GM18520 (cell line): ENCODE measurements around the gene MAP2K6.
"Not testable (repeated sequence)": the region's sequence is repeated elsewhere in the genome, so short reads cannot be mapped to it uniquely, and the experiment has no call there.

Experiments used
- ATAC-seq: cut with Tn5 transposase; IDR thresholded peaks from one replicate; pipeline ENCODE4 v1.9.1; 2021; ENCODE audit not compliant: unreplicated experiment

MAP2K6 gene

DNA sequence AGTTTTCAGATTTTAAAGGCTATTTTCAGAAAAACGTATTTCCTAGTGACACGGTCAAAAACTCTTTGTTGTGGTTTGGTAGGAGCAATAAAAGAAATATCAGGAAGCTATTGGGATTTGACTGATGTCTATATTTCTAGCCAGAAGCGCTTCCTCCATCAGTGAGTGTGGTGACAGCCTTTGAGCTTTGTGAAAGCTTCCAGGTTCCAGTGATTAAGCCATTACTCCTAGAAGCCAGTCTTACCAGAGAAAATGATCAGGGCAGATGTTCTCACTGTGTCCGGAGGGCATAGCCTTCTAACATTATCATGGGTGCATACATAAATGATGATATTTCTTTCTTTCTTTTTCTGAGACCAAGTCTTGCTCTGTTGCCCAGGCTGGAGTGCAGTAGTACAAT, 39.6 kb downstream of the MAP2K6 start:
- no peak for ATAC-seq

DNA sequence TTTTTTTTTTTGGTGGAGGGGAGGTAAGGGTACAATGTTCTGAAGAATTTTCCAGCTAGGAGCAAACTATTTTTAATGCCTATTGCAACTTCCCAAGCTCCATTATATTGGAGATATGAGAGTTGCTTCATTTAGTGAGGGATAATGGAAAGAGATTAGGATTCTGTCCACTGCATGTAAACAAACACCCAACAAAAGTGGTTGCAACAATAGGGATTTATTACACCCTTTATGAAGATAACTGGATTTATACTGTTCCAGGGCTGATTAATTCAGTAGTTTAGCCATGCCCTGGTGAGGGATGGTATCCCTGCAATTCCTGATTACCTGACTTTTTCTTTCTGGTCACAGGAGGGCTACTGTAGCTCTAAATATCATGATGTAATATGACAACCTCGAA, 40.5 kb downstream of the MAP2K6 start:
- ATAC-seq = no peak

DNA sequence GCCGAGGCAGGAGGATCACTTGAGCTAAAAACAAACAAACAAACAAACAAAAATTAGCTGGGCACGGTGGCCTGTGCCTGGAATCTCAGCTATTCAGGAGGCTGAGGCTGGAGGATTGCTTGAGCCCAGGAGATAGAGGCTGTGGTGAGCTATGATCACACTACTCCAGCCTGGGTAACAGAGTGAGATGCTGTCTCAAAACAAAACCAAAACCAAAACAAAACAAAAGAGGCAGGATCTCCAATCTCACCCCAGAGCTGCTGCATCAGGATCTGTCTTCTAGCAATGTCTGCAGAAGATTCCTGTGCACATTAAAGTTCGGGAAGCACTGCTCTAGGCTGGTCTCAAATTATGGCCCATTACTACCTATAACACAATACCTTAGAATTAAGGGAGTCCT, 43.1 kb downstream of the MAP2K6 start:
- ATAC-seq = no peak

DNA sequence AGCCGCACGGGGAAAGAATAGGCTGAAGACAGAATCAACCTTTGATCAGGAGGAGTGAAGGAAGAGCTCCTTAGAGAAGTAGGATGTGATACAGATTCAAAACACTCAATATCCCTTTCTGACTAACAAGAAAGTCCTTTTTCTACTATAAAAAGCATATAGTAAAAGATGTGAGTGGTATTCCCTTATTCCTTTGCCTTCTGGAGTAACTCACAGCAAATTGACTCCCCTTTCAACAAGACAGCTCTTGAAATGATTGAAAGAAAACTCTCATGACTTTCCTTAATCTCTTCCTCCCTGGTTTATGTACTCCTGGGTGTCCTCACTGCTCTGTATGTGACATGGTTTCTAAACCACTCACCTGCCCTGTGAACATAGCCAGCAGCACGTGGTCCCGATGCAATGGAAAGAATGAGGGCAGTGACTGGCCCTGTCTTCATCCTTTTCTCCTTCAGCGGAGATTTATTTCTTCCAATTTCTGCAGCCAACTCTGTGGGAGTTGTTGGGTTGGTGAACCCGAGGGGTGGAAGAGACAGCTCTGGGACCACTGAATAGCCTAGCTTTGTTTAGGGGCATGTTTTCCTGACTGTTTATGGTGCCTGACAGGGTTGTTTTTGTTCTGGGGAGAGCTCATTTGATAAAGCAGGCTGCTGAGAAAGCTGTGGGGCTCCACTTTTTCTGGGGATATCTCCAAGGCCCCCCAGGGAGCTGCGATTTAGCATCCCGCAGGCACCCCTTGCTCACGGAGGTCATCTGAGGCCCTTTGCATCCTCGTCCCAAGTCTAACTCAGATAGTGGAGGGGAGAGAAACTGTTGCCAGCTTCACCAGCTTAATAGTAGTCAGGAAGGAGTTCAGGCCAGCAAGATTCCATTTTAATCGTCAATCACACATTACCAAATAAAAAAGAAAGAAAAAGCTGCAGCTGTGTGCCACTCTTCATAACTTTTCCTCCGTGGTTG, 46.7 kb downstream of the MAP2K6 start:
- ATAC-seq = no peak

DNA sequence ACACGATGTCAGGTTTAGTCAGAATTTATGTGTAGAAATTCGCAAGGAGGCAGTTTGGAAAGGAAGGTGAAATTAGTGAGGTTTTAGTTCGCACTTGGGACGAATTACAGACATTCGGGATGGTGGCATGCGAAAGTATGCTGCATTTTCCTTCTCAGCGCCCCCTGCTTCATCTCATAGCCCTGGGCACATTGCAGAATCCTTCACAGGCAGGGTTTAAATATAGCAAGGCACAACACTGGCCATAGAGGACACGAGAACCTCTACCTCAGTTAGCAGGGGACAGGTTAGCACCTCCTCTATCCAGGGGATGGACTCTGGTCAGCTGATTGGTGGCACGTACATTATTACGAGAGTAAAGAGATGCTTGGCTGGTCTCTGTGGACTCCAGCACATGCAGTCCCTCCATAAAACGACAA, 47.5 kb downstream of the MAP2K6 start:
- ATAC-seq = no peak

DNA sequence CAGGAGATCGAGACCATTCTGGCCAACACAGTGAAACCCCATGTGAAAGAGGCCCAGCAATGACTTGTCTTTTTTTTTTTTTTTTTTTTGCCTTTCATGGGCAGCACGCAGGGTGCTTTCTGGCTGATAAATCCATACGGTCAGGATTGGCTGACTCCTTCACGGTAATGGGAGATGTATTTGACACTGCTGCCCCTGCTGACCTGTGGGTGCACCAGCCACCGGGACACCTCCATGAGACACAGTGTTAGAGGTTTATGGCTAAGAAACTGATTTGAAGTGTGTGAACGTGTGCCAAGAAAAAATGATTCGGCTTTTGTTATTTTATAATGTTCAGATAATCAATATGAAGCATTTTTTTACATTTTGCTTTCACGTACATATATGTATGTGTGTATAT, 48.4 kb downstream of the MAP2K6 start:
- no peak for ATAC-seq

DNA sequence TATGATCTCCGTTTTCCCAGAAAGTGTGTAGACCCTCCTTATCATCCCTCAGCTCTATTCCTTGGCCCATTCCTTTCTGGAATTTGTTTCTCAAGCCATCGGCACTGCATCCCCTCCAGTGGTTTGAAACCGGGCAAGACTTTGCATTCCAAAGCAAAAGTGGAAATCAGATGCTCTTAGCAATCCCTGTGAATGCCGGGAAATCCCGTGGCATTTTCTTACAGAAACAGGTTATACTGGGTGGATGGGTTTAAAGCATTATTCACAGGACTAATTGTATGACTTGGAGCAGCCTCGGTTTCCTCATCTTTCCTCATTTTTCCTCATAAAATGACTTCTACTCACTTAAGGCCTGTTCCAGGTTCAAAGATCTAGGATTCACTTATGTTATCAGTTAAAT, 52.0 kb downstream of the MAP2K6 start:
- no peak for ATAC-seq

DNA sequence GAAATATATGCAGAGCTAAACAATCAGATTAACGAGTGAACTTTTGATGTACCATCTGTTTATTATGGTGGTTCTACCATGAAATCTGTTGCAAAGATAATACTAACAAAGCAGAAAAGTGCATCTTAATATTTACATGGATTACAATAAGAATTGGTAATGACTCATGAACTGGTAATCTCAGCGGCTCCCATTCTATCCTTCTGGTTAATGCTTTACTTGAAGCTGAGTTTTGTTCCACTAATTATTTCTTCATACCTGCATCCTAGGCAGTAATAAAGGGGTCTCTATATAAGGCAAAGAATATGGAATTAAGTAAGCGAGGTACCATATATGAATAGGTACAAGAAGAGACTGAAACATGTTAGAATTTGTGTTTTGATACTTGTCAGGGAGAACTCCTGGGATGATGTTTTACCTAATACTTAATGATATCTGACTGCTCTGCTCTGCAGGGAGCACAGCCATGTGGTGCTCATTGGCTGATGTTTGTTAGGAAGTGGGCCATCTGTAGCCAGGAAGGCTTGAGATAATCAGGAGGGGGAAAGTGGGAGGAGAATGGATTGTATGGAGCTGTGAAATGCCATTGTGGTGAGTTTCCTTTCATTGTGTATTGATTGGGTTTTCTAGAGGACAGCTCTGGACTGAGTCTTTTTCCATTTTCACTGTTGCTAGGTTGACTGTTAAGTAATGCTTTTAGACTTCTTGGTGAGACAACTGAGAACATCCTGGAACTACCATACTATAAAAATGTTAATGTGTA, 52.6 kb downstream of the MAP2K6 start:
- ATAC-seq = no peak

DNA sequence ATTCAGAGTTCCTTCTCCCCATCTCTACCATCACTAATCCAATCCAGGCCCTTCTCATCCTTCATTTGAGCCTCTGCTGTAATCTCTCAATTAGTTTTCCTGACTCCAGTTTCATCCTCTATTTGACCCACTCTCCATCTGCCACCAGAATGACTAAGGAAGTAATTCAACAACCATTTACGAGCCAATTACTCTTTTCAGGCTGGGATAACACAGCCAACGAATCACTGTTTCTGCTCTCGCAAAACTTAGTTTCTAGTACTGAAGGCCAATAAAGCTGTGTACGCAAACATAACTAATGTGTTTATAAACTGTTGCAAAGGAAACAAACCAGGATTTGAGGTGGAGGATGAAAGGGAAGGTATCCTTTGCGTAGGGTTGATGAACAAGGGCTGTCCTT, 53.7 kb downstream of the MAP2K6 start:
- no peak for ATAC-seq

DNA sequence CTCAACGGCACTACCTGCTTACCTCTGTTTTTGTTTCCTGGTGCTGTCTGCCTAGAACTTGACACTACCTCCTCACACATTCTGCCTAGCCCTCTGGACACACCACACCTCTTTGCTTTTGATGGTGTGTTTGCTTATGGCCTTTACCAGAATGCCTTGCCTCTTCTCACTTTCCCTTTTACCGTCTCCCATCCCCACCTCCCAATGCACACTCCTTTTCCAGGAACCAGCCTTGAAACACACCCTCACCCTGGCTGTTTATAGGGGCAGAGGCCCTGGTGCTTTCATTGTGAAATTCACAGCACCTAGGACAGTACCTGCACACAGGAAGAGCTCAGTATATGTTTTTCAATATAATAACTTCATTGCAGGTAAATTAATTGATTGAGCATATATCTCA, 56.2 kb downstream of the MAP2K6 start:
- ATAC-seq = no peak

DNA sequence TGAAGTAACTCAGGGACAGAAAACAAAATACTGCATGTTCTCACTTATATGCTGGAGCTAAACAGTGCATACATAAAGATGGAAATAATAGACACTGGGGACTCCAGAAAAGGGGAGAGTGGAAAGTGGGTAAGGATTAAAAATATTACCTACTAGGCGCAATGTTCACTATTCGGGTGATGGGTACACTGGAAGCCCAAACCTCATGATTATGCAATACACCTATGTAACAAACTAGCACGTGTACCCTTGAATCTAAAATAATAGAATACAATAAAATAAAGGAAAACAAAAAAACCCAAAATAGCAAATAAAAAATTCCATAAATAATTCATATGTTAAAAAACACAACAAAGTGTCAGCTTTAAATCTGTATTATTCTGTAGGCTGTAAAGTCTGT, 56.9 kb downstream of the MAP2K6 start:
- ATAC-seq = no peak

DNA sequence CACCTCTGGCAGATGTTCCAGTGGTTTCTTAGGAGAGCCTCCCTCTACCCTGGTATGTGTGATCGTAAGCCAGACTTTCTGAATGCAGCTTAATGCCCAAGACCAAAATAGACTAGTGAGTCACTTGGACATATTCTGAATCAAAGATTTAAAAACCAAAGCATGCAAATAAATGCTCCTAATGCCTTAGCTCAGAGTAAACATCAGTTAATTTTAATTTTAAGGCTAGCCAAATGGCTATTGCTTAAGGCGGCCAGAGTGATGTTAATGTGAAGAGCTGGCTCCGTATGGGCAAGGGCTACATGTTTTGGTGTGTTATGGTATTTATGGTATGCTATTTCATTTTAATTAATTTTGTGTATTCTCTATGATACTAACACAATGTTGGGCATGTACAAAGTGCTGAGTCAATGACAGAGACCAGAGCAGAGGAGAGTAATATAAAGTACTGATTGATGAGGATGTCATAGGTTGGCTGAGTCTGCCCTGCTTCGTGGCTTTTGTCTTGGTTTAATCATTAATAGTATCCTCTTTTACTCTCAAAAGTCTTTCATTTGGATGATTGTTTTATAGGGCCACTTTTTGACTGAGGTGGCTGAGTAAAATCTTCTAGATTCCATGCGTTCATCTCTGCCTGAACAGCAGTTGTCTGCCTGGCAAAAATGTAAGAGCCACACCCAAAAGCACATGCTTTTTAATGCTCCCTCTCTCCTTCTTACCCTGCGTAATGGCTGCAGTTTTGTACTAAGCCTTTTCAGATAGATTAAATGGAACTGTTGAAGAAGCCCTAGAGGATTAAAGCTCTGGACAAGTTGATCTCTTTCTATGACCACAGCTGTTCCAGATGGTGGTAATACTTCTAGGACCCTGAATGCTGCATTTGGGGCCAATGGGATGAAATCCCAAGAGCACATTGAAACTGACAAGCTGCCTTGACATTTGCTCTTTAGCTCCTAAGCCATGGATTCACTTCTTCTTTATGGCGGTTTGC, 59.6 kb downstream of the MAP2K6 start:
- ATAC-seq = no peak

DNA sequence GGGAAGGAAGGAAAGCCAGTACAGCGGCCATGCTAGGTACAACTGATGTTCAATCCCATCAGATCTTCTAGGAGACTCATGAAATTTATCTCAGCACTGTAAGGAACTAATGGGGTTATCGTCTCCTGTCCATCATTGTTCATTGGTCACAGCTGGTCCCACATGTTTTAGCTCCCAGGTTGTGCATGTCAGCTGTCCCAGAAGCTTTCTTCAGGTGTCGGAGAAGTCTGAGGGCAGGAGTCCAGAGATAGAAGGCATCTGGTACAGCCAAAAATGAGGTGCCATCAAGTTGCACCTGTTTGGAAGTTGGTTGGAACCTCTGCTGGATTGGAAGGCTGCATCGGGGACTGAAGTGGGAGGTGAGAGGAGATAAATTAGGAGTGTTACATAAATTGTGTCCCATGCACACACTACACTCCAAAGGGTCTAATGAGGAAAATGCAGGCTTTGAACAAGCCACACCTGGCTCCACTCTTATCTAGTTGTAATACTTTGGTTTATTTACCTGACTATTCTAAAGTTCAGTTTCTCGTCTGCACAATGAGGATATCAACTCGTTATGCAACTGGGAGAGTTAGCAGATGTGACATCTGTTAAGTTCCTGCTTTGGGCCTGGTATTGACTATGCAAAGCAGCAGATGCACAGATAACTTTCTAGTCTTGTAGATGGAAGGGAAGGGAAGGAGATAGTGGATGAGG, 62.9 kb downstream of the MAP2K6 start:
- no peak for ATAC-seq

DNA sequence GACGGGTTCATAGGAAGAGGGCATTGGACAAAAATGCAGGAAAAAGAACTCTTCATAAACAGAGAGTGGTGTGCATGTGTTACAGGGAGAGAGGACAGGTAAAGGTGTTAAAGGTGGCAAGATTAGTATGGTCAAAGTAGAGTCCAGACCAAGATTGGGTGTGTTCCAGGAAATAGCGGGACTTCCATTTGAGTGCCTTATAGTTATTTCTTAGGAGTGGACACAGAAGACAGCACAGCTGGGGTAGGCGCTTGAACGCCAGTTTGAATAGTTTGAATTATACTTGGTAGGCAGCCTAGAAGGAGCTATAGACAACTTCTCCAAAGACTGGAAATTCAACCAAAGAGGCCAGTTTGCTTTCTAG, 63.4 kb downstream of the MAP2K6 start:
- no peak for ATAC-seq

DNA sequence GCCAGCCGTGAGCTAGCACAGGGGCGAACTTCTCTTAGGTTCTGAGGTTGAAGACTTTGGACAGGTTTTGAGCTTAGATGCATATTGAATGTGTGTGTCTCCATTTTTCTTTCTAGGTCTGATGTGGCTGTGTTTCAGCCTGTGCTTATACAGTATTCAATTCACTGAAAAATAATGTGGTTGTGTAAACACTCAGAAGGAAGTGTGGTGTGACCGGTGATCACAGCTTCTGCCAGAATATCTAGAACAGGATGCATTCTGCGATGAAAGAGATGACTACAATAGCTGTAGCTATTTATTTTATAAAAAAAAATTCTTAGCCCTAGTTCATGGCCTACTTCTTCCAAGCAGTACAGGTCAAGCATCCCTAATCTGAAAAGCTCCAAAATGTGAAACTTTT, 64.4 kb downstream of the MAP2K6 start:
- no peak for ATAC-seq

DNA sequence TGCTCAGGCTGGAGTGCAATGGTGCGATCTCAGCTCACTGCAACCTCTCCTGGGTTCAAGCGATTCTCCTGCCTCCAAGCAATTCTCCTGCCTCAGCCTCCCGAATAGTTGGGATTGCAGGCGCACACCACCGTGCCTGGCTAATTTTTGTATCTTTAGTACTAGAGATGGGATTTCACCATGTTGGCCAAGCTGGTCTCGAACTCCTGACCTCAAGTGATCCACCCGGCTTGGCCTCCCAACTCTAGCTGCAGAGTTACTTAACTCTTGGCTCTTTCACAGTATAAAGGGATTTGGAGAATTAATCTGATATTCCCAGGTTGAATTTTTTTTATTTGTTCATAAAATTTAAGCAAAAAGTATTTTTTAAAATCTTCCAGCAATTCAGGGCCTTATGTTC, 65.3 kb downstream of the MAP2K6 start:
- not testable (repeated sequence) for ATAC-seq

DNA sequence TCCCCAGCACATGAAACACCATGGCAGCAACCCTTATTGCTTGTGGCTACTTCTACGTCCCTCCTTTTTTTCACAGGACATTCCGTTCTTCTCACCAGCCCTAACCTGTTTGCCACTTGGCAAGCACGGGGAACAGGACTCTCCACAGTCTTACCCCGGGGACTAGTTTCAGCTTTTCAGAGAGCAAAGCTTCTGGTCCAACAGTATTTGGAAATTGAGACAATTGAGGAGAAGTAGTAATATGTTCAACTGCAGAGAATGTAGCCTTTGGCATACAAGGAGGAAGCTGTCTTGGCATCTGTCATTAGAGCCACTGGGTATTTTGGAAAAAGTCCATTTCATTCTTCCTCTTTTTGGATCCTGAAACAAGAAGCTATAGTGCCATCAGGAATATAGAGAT, 65.7 kb downstream of the MAP2K6 start:
- no peak for ATAC-seq

DNA sequence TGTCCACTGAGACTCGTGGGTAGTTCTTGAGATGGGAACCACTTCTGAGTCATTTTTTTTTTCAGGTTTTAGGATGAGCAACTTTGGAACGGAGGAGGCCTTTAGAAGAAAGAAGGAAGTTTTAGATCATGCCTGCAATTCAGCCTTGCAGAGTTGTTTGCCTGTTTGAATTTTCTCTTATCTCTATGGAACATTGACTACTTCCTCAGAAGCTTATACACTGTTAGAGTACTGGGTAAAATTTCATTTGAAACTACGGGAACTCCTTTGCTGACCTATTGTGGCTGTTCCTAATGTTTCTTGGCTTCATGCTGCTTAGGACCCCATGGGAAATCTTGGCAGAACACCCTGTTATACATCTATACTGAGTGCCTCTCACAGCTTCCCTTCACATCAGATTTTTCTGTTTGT, 70.8 kb downstream of the MAP2K6 start:
- no peak for ATAC-seq

DNA sequence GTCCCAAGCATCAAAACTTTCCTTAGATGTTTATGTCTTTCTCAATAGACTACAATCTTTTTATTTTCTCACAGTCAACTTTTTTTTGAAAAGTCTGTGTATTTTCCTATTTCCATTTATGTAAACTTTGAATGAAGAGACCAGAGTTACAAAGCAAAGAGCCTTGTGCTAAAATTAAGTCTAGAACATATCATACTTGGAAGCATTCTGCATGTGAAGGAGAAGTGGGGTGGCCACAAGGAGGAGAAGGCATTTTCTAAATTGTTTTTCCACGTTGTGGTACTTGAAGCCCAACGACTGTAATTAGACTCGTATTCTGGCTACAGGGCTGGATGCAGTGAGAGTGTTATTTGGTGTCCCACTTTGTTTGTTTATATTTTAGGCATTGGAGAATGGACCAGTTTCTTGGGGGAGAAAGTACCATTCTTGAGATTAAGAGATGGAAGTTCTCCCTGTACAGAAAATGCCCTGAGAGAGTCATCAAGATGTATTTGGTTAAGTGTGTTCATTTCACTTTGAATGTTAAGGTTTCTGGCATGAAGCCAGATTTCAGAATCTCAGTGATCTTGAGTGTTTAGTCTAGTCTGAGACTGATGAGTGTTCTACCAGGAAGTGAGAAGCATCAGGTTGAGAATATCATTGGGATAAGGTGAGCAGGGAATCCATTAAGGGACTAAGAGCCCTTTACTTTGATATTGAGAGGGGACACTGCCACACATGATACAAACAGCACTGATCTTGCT, 71.6 kb downstream of the MAP2K6 start:
- ATAC-seq = no peak
